Ovary (tissue), 3 donors: Measurements from ENCODE around the gene ANKMY1.

Experiments
- EP300 ChIP-seq: sonication (generic); formaldehyde crosslinking; IDR thresholded peaks from one replicate; pipeline ENCODE4 v1.6.1; 2017; ENCODE audit warnings: antibody characterized with exemption
- POLR2A ChIP-seq: fragments of 450-650 bp; IDR thresholded peaks from one replicate; pipeline ENCODE4 v1.6.1; 2017; ENCODE audit warnings: antibody characterized with exemption, mild to moderate bottlenecking, moderate library complexity
- TF ChIP-seq, protein P1 (sequence below), 3 donors: fragments of 450-650 bp in 2 of 3; fragments of 200-600 bp in 1 of 3; IDR thresholded peaks; one replicate each; pipeline versions ENCODE4 v1.5.1 to v1.8.0; 2016 to 2022; ENCODE audit warnings: antibody characterized with exemption in 3 of 3, mild to moderate bottlenecking in 1 of 3
- donor health status: DM: no; HTN: no; CAD: no.

DNA sequence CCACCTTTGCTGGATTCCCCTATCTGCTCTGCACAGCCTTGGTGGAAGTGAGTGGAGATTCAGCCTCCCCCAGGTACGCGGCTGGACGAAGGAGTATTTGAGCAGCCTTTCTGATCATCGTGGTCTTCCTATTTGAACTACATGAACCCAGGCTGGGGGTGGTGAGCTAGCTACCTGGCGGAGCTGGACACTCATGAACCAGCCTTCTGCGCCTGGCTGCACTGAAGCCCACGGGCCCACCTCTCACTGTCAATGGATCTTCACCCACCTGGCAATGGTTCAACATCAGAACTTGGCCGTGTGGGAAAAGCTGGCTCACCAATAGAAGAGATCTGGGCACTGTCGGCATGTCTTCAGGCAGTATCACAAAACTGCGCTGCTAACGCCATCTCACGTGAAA lies 35.4 kb downstream of the ANKMY1 start:
- TF ChIP-seq EP300, result no peak
- TF ChIP-seq, protein P1, sequence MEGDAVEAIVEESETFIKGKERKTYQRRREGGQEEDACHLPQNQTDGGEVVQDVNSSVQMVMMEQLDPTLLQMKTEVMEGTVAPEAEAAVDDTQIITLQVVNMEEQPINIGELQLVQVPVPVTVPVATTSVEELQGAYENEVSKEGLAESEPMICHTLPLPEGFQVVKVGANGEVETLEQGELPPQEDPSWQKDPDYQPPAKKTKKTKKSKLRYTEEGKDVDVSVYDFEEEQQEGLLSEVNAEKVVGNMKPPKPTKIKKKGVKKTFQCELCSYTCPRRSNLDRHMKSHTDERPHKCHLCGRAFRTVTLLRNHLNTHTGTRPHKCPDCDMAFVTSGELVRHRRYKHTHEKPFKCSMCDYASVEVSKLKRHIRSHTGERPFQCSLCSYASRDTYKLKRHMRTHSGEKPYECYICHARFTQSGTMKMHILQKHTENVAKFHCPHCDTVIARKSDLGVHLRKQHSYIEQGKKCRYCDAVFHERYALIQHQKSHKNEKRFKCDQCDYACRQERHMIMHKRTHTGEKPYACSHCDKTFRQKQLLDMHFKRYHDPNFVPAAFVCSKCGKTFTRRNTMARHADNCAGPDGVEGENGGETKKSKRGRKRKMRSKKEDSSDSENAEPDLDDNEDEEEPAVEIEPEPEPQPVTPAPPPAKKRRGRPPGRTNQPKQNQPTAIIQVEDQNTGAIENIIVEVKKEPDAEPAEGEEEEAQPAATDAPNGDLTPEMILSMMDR (IDR thresholded peaks at IDR 0.05), result no peak
- TF ChIP-seq POLR2A, result no peak
